SIG-M5 (cell line): ENCODE results near the gene NR2F1-AS1.

Experiments used
- DNase-seq: peaks from one replicate; lab custom pipeline; 2025; lab: John Stamatoyannopoulos, UW

The NR2F1-AS1 gene

GRCh38 chr5:93384995-93385394 is 196.0 kb downstream of the NR2F1-AS1 start:
- no peak for DNase-seq

DNA sequence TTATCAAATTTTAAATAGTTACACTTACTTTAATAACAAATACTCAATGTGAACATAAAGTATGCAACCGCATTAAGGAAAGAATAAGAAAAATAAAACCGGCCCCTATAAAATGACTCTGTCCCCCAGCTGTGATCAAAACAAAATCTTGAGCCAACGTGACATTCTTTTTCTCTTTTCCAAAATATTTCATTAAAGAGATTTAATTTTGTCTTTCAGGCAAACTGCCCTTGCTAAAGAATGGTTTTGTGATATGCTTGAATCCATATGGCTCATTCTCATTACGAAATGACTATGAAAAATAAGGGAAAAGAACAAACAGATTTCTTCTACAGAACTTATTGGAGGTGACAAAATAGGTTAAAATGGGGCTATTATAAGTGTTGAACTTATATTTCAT is 197.0 kb downstream of the NR2F1-AS1 start:
- no peak for DNase-seq

DNA sequence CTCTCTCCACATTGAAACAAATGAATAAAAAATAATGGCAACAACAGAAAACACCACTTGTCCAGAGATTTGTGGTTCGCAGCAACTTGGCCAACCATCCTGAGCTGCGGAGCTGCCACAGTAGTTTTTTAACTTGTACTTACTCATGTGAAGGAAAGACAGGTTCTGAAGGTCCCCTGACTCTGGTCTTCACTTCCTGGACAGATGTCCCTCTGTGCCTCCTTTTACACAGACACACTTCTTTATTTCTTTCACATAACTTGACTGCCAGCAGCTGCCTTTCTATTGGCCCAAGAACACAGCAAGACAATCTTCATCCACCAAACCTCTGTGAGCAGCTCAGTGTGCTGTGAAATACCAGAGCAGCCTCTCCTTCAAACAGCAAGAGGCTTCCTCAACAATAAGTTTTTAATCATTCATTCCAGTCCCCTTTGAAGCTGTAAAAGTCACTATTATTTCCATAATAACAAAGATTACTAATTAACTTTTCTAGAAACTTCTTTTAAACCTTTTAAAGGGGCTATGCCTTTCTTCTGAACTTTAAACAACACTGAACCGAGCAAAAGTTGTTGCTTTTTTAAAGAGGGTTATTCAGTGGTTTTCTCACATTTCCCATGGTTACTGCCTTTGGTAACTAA is 198.7 kb downstream of the NR2F1-AS1 start:
- DNase-seq: no peak

GRCh38 chr5:93381057-93381456 is 200.0 kb downstream of the NR2F1-AS1 start:
- DNase-seq: no peak

DNA sequence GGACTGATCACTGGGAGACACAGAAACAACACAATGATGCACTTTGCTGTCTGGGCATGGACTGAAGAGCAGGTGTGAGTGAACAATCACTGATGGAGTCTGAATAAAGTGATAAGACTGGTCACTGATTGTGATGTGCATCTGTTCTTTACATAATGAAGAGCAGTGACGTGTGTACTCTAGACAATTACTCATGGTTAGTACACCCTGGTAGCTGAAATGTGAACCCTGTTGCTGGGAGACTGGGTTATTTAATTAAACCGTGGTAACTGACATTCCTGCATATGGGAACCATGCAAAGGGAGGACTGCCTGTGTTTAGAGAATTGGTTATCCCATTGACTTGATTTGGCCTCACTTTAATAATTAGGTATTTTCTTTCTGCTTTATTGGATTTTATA is 202.9 kb downstream of the NR2F1-AS1 start:
- DNase-seq: no peak

DNA sequence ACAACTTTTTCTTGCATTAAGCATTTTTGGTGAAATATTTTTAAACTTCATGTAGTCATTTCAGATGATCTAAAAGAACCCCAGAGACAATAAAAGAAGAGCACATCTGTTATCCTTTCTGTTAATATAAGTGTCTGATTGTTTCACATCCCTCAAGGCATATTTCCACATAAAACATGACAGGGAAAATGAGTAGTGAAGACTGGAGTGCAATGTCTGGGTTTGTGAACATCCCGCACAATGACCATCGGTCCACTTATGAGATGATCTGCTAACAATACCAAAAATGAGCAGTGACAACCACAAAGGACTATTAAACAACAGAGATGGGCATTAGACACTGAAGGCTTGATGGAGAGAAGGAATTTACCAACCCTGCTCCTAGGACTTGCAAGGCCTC is 209.1 kb downstream of the NR2F1-AS1 start:
- DNase-seq: no peak

DNA sequence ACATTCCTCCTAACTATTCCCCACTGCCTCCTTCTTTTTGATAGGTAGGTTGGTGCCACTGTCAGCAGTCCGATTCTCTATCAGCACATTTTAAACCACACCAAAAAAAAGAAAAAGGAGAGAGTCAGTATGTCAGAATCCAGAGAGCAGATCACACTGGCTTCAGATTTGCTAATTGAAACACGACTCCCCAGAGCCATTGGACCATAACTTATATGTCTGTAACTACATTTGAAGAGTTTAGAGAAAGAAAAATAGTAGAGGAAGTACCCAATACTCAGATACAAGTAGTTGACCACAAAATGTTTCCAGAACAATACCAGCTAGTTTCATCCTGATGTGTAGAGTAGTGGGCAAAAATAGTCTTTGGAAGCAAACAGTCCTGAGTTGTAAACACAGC is 216.6 kb downstream of the NR2F1-AS1 start:
- DNase-seq: no peak

- no peak for DNase-seq
Measured at GRCh38 chr5:93360436-93361088, 220.5 kb downstream of the NR2F1-AS1 start.

GRCh38 chr5:93359960-93360305 is 221.1 kb downstream of the NR2F1-AS1 start:
- no peak for DNase-seq
